Hepatocyte (in vitro differentiated cells): ENCODE measurements around the gene MRTFA. TPM values are rescaled to one million over a fixed set of nuclear protein-coding genes. Genes with fewer than 3 reads are reported as not detected.

Experiments
- DNase-seq: peaks from one replicate; pipeline ENCODE4 v3.0.0-alpha.2; 2016; ENCODE audit warnings: low spot score
- H2AFZ ChIP-seq: fragments of 200-600 bp; sonication (generic); 2 replicates; pipeline ENCODE4 v1.6.0; 2016; ENCODE audit warnings: antibody characterized with exemption, mild to moderate bottlenecking
- H3K27ac ChIP-seq: fragments of 200-600 bp; sonication (generic); 2 replicates; pipeline ENCODE4 v1.5.1; 2016; ENCODE audit warnings: mild to moderate bottlenecking
- H3K27me3 ChIP-seq: fragments of 200-600 bp; sonication (generic); 2 replicates; pipeline ENCODE4 v1.6.1; 2016
- H3K36me3 ChIP-seq: fragments of 200-600 bp; sonication (generic); replicated peaks from 2 replicates; pipeline ENCODE4 v1.5.1; 2016; ENCODE audit warnings: low read depth; ENCODE audit not compliant: insufficient read depth
- H3K4me1 ChIP-seq: fragments of 200-600 bp; sonication (generic); 2 replicates; pipeline ENCODE4 v1.5.1; 2016; ENCODE audit warnings: mild to moderate bottlenecking, moderate library complexity; ENCODE audit not compliant: insufficient read depth
- H3K4me2 ChIP-seq: fragments of 200-600 bp; sonication (generic); 2 replicates; pipeline ENCODE4 v1.6.0; 2016
- H3K4me3 ChIP-seq: fragments of 200-600 bp; sonication (generic); 2 replicates; pipeline ENCODE4 v1.5.1; 2016; ENCODE audit warnings: mild to moderate bottlenecking
- H3K79me2 ChIP-seq: fragments of 200-600 bp; sonication (generic); 2 replicates; pipeline ENCODE4 v1.6.0; 2017; ENCODE audit warnings: mild to moderate bottlenecking
- H3K9me2 ChIP-seq: fragments of 200-600 bp; sonication (generic); replicated peaks from 2 replicates; pipeline ENCODE4 v1.6.0; 2017; ENCODE audit warnings: mild to moderate bottlenecking; ENCODE audit not compliant: insufficient read depth
- H3K9me3 ChIP-seq: fragments of 200-600 bp; sonication (generic); 2 replicates; pipeline ENCODE4 v1.5.1; 2016; ENCODE audit warnings: low read depth, mild to moderate bottlenecking
- H4K20me1 ChIP-seq: fragments of 200-600 bp; sonication (generic); 2 replicates; pipeline ENCODE4 v1.6.0; 2016; ENCODE audit warnings: mild to moderate bottlenecking; ENCODE audit not compliant: insufficient read depth, poor library complexity, severe bottlenecking
- CTCF ChIP-seq: fragments of 200-600 bp; sonication (generic); IDR thresholded peaks from 2 replicates; pipeline ENCODE4 v1.5.1; 2016; ENCODE audit warnings: antibody characterized with exemption, mild to moderate bottlenecking; ENCODE audit not compliant: poor library complexity
- EZH2 ChIP-seq: fragments of 200-600 bp; sonication (generic); IDR thresholded peaks from 2 replicates; pipeline ENCODE4 v1.6.1; 2016; ENCODE audit warnings: antibody characterized with exemption, mild to moderate bottlenecking, borderline replicate concordance
- EZH2phosphoT487 ChIP-seq: fragments of 200-600 bp; sonication (generic); IDR thresholded peaks from one replicate; pipeline ENCODE4 v1.6.1; 2018; ENCODE audit warnings: antibody characterized with exemption, mild to moderate bottlenecking, low read depth, moderate library complexity; ENCODE audit not compliant: unreplicated experiment, severe bottlenecking
- WGBS: methylation state at CpG from one replicate; pipeline ENCODE4 v1.1.6; 2016; ENCODE audit warnings: low lambda C conversion rate; ENCODE audit errors: missing lambda C conversion rate; 5-methylcytosine and 5-hydroxymethylcytosine counted together
- polyA plus RNA-seq: library from polyadenylated mRNA; unstranded; fragments of >200 nt; fragmentation: Nextera tagmentation; extraction: Ambion mirVana; gene quantifications from 2 replicates; pipeline ENCODE4 v1.2.1, GENCODE V29; 2016
- total RNA-seq: library from RNA; depleted of rRNA; stranded (reverse); fragments of >200 nt; gene quantifications from 2 replicates; pipeline ENCODE4 v1.2.3, GENCODE V29; 2014

The MRTFA gene
- total and polyA plus RNA-seq, 2 experiments from 2014 or later = 19.0 to 29.7 TPM

- Histone ChIP-seq H3K27me3 (no peaks in the 10 kb centered on the region), H3K27ac (peak overlapping the region; percentile 73), H3K9me3 (no peaks in the 10 kb centered on the region), H2AFZ (peak overlapping the region; percentile 85), H3K9me2 (no peaks in the 10 kb centered on the region), H3K36me3 (no peaks in the 10 kb centered on the region), H3K4me3 (peak overlapping the region; percentile 33), H3K79me2 (peaks cover 38% of the 10 kb centered on the region), H3K4me1 (peaks cover 13% of the 10 kb centered on the region), H3K4me2 (peak overlapping the region; percentile 80), H4K20me1 (peaks cover 31% of the 10 kb centered on the region)
- no peak for TF ChIP-seq CTCF
- no peak for TF ChIP-seq EZH2
- TF ChIP-seq EZH2phosphoT487 = no peak
- DNase-seq = peak; percentile 65
- WGBS = 39% methylated on average over 46 of the region's 46 CpGs
These were observed 948 bp upstream of the MRTFA start for GRCh38 chr22:40637183-40638150.

- Histone ChIP-seq H3K9me3 (no peaks in the 10 kb centered on the region), H3K9me2 (no peaks in the 10 kb centered on the region), H3K27ac (peak overlapping the region; percentile 88), H2AFZ (peak overlapping the region; percentile 12), H4K20me1 (peaks cover 35% of the 10 kb centered on the region), H3K79me2 (peaks cover 53% of the 10 kb centered on the region), H3K4me2 (peak overlapping the region; percentile 95), H3K36me3 (no peaks in the 10 kb centered on the region), H3K4me3 (peak overlapping the region; percentile 43), H3K27me3 (no peaks in the 10 kb centered on the region), H3K4me1 (peaks cover 13% of the 10 kb centered on the region)
- under 1% methylated on average over 24 of the region's 31 CpGs for WGBS
- TF ChIP-seq CTCF = no peak
- TF ChIP-seq EZH2phosphoT487 = no peak
- no peak for TF ChIP-seq EZH2
- DNase-seq = no peak
These were observed 559 bp downstream of the MRTFA start for GRCh38 chr22:40635940-40636379.

- 45% methylated on average over 21 of the region's 21 CpGs for WGBS
- H3K79me2 ChIP-seq = peaks cover 59% of the 10 kb centered on the region
- no peak for TF ChIP-seq CTCF
- TF ChIP-seq EZH2 = no peak
- TF ChIP-seq EZH2phosphoT487 = no peak
- peaks cover 13% of the 10 kb centered on the region for H3K4me1 ChIP-seq
- H4K20me1 ChIP-seq = peaks cover 41% of the 10 kb centered on the region
- H3K4me2 ChIP-seq = peak overlapping the region; percentile 95
- H3K4me3 ChIP-seq = peak overlapping the region; percentile 43
- peak overlapping the region; percentile 88 for H3K27ac ChIP-seq
- DNase-seq = no peak
- H2AFZ ChIP-seq = no peak overlapping the region
- no peaks in the 10 kb centered on the region for H3K9me3 ChIP-seq
- H3K27me3 ChIP-seq = no peaks in the 10 kb centered on the region
- no peaks in the 10 kb centered on the region for H3K9me2 ChIP-seq
- no peaks in the 10 kb centered on the region for H3K36me3 ChIP-seq
These were observed 1.2 kb downstream of the MRTFA start for GRCh38 chr22:40635043-40635939.
